Measurements from ENCODE around the gene PAX1. TPM values are rescaled to one million over a fixed set of nuclear protein-coding genes. Genes with fewer than 3 reads are reported as not detected.
A peak's percentile ranks its signal among the peaks of the same experiment; 100 is the strongest.

Gene PAX1
- total RNA-seq, 1 donor = under 0.01 TPM

DNA sequence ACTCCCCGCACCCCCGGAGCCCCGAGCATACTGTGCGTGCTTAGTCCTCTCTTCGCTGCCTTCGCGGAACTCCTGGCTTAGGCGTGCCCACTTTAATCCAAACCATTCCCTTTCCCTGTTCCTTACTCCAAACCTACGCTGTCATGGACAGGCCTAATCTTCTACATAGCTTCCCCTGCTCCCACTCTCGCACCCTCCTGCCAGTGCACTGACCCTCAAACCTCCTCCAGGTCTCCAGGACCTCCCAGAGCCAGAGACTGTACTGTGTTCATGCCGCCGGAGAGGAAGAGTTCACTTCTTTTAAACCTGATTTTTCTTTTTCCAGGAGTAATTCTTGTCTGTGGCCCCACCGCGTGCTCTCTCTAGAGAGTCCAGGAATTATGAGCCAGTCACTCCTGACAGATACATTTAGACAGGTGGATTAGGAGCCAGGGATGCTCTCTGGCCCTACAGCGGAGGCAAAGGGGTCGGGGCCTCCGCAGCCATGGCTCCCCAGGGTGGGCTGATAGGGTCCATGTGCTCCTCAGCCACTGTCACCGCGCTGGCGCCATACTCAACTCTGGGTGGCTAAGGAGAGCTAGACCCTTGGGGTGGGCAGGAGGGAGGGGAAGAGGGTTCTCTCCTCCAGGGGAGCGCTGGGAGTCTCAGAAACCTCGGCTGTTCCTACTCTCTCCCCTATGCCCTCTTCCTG lies 1.6 kb upstream of the PAX1 start:
- no peak overlapping the region for H3K27ac ChIP-seq (ENCODE audit: low read depth, low read length)
- H2AFZ ChIP-seq (ENCODE audit: low read length) = no peak overlapping the region
- TF ChIP-seq CTCF (IDR thresholded peaks at IDR 0.05; ENCODE audit: extremely low read depth, low read depth, low read length) = no peak
- H4K20me1 ChIP-seq (ENCODE audit: insufficient read depth, low read length) = no peaks in the 10 kb centered on the region
- H3K27me3 ChIP-seq (ENCODE audit: insufficient read depth, low read length) = peaks cover 51% of the 10 kb centered on the region
- no peaks in the 10 kb centered on the region for H3K79me2 ChIP-seq (ENCODE audit: insufficient read depth, low read length)
- H3K36me3 ChIP-seq (ENCODE audit: insufficient read depth, low read length) = no peaks in the 10 kb centered on the region
- no peaks in the 10 kb centered on the region for H3K4me1 ChIP-seq (ENCODE audit: insufficient read depth, low read length)
- no peak overlapping the region for H3K4me2 ChIP-seq (ENCODE audit: insufficient read depth, low read length)
- DNase-seq (ENCODE audit: insufficient read length, low spot score, missing footprints) = no peak
- no peaks in the 10 kb centered on the region for H3K9me3 ChIP-seq (ENCODE audit: low read depth, low read length)
- H3K4me3 ChIP-seq (ENCODE audit: insufficient read depth, low read length) = no peak overlapping the region

DNA sequence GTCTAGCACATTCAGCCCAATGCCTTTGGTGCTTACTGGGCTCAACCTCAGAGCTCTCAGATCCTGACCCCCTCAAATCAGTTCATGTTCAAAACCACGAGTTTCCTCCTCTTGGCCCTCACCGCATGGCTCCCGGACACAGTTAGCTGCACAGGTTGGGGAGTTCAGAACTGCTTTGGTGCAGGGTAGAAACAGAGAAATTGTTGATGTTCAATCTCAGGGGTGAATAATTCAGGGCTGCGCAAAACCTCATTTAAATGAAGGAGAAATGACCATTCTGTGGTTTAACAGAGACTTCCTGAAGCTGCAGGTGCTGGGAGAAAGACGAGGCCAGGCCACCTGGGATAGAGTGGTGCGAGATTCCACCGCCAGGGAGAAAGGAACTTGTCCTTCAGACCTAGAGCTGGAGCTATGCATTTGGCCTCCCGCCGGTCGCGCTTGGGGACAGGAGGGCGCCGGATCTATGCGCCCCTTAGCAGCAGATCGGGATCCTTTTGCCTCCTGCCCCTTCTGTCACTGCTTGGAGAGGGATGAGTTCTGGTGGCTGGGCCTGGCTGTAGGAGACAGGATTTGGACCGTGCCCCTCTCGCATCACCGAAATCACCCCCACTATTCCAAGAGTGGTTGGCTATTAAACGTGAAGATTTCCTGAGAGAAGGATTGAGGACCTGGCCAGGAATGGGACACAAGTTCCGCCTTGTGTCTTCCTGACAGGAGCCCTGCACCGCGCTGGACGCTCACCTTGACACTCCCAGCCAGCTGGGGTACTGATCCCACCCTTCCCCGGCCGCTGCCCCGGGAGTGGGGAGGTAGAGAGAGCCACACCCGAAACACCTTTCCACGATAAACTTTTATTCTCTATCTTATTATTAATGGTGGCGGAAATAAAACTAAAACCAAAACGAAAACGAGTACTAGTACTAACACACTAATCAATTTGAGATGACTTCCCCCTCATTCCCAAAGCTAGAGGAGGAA lies 767 bp upstream of the PAX1 start:
- peak; percentile 73 for DNase-seq (ENCODE audit: insufficient read length, low spot score, missing footprints)
- no peaks in the 10 kb centered on the region for H3K9me3 ChIP-seq (ENCODE audit: low read depth, low read length)
- no peaks in the 10 kb centered on the region for H3K79me2 ChIP-seq (ENCODE audit: insufficient read depth, low read length)
- H3K4me2 ChIP-seq (ENCODE audit: insufficient read depth, low read length) = no peak overlapping the region
- H3K27ac ChIP-seq (ENCODE audit: low read depth, low read length) = no peak overlapping the region
- H3K36me3 ChIP-seq (ENCODE audit: insufficient read depth, low read length) = no peaks in the 10 kb centered on the region
- no peak for TF ChIP-seq CTCF (IDR thresholded peaks at IDR 0.05; ENCODE audit: extremely low read depth, low read depth, low read length)
- peaks cover 54% of the 10 kb centered on the region for H3K27me3 ChIP-seq (ENCODE audit: insufficient read depth, low read length)
- no peak overlapping the region for H2AFZ ChIP-seq (ENCODE audit: low read length)
- no peaks in the 10 kb centered on the region for H4K20me1 ChIP-seq (ENCODE audit: insufficient read depth, low read length)
- H3K4me3 ChIP-seq (ENCODE audit: insufficient read depth, low read length) = no peak overlapping the region
- H3K4me1 ChIP-seq (ENCODE audit: insufficient read depth, low read length) = no peaks in the 10 kb centered on the region

- no peak overlapping the region for H2AFZ ChIP-seq (ENCODE audit: low read length)
- H3K4me2 ChIP-seq (ENCODE audit: insufficient read depth, low read length) = no peak overlapping the region
- H3K4me1 ChIP-seq (ENCODE audit: insufficient read depth, low read length) = no peaks in the 10 kb centered on the region
These were observed 1.1 kb downstream of the PAX1 start for GRCh38 chr20:21706261-21707195.

More at GRCh38 chr20:21706261-21707195, 1.1 kb downstream of the PAX1 start:
- H3K79me2 ChIP-seq (ENCODE audit: insufficient read depth, low read length) = no peaks in the 10 kb centered on the region
- H3K36me3 ChIP-seq (ENCODE audit: insufficient read depth, low read length) = no peaks in the 10 kb centered on the region
- H3K4me3 ChIP-seq (ENCODE audit: insufficient read depth, low read length) = no peak overlapping the region
- no peaks in the 10 kb centered on the region for H4K20me1 ChIP-seq (ENCODE audit: insufficient read depth, low read length)
- no peak for TF ChIP-seq CTCF (IDR thresholded peaks at IDR 0.05; ENCODE audit: extremely low read depth, low read depth, low read length)
- no peaks in the 10 kb centered on the region for H3K9me3 ChIP-seq (ENCODE audit: low read depth, low read length)
- H3K27me3 ChIP-seq (ENCODE audit: insufficient read depth, low read length) = peaks cover 51% of the 10 kb centered on the region
- no peak overlapping the region for H3K27ac ChIP-seq (ENCODE audit: low read depth, low read length)
- no peak for DNase-seq (ENCODE audit: insufficient read length, low spot score, missing footprints)
